ENCODE measurements around the gene DOLK. TPM values are rescaled to one million over a fixed set of nuclear protein-coding genes. Genes with fewer than 3 reads are reported as not detected.

Gene DOLK
- total RNA-seq, 1 experiment from 2014 or later, result 20.1 TPM

GRCh38 chr9:128918921-128919320, 28.5 kb downstream of the DOLK start:
- Mint-ChIP-seq H3K4me1 (peaks cover 16 to 17% of the 10 kb centered on the region in 2 experiments), H3K4me3 (no peak overlapping the region; a peak in 1 of 5 replicates), H3K36me3 (ENCODE audit: insufficient read depth in 1 of 3, low read depth in 3 of 3) (peaks cover 18 to 36% (median 30%) of the 10 kb centered on the region in 3 experiments; a peak in 6 of 7 replicates), H3K9me3 (no peaks in the 10 kb centered on the region), H3K27me3 (ENCODE audit: low read depth) (no peaks in the 10 kb centered on the region), H3K27ac (peak overlapping the region in 2 of 3 experiments; percentile 81 to 88; a peak in 5 of 7 replicates)
- Histone ChIP-seq H2BK20ac (ENCODE audit: low read depth, low read length, poor library complexity, severe bottlenecking) (no peak overlapping the region), H3K27ac (ENCODE audit: insufficient read length, low read depth, low read length) (no peak overlapping the region), H3K23ac (ENCODE audit: insufficient read length, low read depth, low read length) (no peak overlapping the region), H3K9ac (ENCODE audit: extremely low read depth, insufficient read length, low read length) (no peak overlapping the region), H2BK5ac (ENCODE audit: insufficient read length, low read length) (no peak overlapping the region), H4K5ac (ENCODE audit: insufficient read length, low read depth, low read length) (no peak overlapping the region), H3K4ac (ENCODE audit: low read depth, low read length) (no peak overlapping the region), H3K18ac (ENCODE audit: insufficient read length, low read depth, low read length) (no peak overlapping the region), H3K56ac (ENCODE audit: insufficient read length, low read depth, low read length) (no peak overlapping the region), H3K14ac (ENCODE audit: insufficient read depth, low read length) (no peak overlapping the region), H3K23me2 (ENCODE audit: insufficient read length, low read depth, low read length, poor library complexity, severe bottlenecking) (no peaks in the 10 kb centered on the region), H2AFZ (ENCODE audit: low read length) (no peak overlapping the region), H3K4me1 (ENCODE audit: insufficient read depth, low read length) (no peaks in the 10 kb centered on the region; the same call in 1 of the 2 replicates), H3K79me2 (ENCODE audit: insufficient read depth, low read length) (no peaks in the 10 kb centered on the region), H2BK15ac (ENCODE audit: low read depth, low read length) (no peak overlapping the region), H3K27me3 (ENCODE audit: insufficient read depth, low read length) (no peaks in the 10 kb centered on the region), H2BK120ac (ENCODE audit: low read depth, low read length, poor library complexity, severe bottlenecking) (no peak overlapping the region), H3K4me2 (ENCODE audit: insufficient read depth, insufficient read length, low read length) (no peak overlapping the region), H2BK12ac (ENCODE audit: insufficient read length, low read depth, low read length) (no peak overlapping the region), H4K8ac (replicated peaks; ENCODE audit: insufficient read length, low read depth, low read length) (no peak overlapping the region), H4K91ac (ENCODE audit: insufficient read length, low read depth, low read length) (no peak overlapping the region), H3K79me1 (ENCODE audit: insufficient read depth, low read depth, low read length, poor library complexity, severe bottlenecking) (no peaks in the 10 kb centered on the region), H3K9me3 (ENCODE audit: control insufficient read depth, low read depth, low read length) (no peaks in the 10 kb centered on the region), H2AK5ac (ENCODE audit: insufficient read length, low read length) (no peak overlapping the region), H3T11ph (ENCODE audit: low read length) (no peak overlapping the region), H4K20me1 (ENCODE audit: control insufficient read depth, insufficient read depth, insufficient read length) (peaks cover 3% of the 10 kb centered on the region)
- TF ChIP-seq, protein P1, sequence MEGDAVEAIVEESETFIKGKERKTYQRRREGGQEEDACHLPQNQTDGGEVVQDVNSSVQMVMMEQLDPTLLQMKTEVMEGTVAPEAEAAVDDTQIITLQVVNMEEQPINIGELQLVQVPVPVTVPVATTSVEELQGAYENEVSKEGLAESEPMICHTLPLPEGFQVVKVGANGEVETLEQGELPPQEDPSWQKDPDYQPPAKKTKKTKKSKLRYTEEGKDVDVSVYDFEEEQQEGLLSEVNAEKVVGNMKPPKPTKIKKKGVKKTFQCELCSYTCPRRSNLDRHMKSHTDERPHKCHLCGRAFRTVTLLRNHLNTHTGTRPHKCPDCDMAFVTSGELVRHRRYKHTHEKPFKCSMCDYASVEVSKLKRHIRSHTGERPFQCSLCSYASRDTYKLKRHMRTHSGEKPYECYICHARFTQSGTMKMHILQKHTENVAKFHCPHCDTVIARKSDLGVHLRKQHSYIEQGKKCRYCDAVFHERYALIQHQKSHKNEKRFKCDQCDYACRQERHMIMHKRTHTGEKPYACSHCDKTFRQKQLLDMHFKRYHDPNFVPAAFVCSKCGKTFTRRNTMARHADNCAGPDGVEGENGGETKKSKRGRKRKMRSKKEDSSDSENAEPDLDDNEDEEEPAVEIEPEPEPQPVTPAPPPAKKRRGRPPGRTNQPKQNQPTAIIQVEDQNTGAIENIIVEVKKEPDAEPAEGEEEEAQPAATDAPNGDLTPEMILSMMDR (conservative IDR thresholded peaks at IDR 0.05), result no peak
- WGBS (ENCODE audit: extremely low coverage, insufficient read length, low lambda C conversion rate), result no CpG with 5 or more reads among the region's 2 CpGs
- DNase-seq, result no peak
